ENCODE data around the gene SLIT3. TPM values are rescaled to one million over a fixed set of nuclear protein-coding genes. Genes with fewer than 3 reads are reported as not detected.

SLIT3 gene
- total RNA-seq, 1 experiment from 2014 or later: 0.10 TPM

GRCh38 chr5:169153405-169153804 is 147.5 kb downstream of the SLIT3 start:
- intact Hi-C loops (cut with micrococcal nuclease): loop anchor here (10.0 kb wide), 1 partner anchor 169 kb away; no protein-coding TSS in a partner anchor
- Histone ChIP-seq H3K79me2 (ENCODE audit: insufficient read depth, low read length) (no peaks in the 10 kb centered on the region), H3K4me3 (replicated peaks in 1 of 2; ENCODE audit: low read depth in 1 of 2, low read length in 2 of 2) (no peak overlapping the region), H3K4me2 (ENCODE audit: low read length) (no peak overlapping the region), H3K27ac (ENCODE audit: low read depth, low read length) (no peak overlapping the region), H3K9ac (ENCODE audit: low read length) (no peak overlapping the region), H3K36me3 (ENCODE audit: control insufficient read depth in 1 of 2, insufficient read depth in 2 of 2, low read length in 2 of 2) (no peaks in the 10 kb centered on the region), H3K9me3 (ENCODE audit: control insufficient read depth in 1 of 2, insufficient read depth in 1 of 2, low read depth in 1 of 2, low read length in 2 of 2) (no peaks in the 10 kb centered on the region), H3K9me2 (ENCODE audit: insufficient read depth) (no peaks in the 10 kb centered on the region), H2AFZ (ENCODE audit: low read depth, low read length, poor library complexity, severe bottlenecking) (no peak overlapping the region), H3K27me3 (ENCODE audit: insufficient read depth, low read length) (peaks cover 36% of the 10 kb centered on the region), H4K20me1 (ENCODE audit: insufficient read depth) (no peaks in the 10 kb centered on the region), H3K4me1 (ENCODE audit: control insufficient read depth in 1 of 2, insufficient read depth in 2 of 2, low read length in 2 of 2) (no peaks in the 10 kb centered on the region)
- ATAC-seq (no peak), DNase-seq (ENCODE audit: low read depth, low spot score) (no peak)
- BruUV-seq (replicated peaks): no TSS peak
- ChIA-PET RAD21 (ENCODE audit: low non-redundant PET in 1 of 2, low total read pairs in 2 of 2, uncharacterized antibody in 2 of 2, unreplicated experiment in 2 of 2) (no interaction called here), POLR2A (no interaction called here), CTCF (no interaction called here)
- no peak for TF ChIP-seq SP1 (IDR thresholded peaks at IDR 0.05; ENCODE audit: low read depth)

DNA sequence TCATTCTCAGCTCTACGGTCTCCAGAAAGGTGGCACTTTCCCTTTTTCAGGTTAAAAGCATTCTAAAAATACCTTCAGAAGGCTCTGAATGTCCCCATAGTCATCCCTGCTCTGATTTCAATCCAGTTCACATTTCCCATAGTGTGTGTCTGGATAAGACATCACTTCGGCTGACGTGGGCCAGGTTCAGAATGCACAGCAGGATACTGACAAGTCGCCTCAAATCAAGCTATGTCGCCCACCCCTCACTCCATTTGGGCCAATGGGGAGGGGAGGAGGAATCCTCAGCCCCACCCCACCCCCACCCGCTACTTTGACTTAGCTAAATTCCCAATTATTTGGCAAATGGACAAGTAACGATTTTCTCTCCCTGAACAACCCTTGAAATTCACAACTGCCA is 148.0 kb downstream of the SLIT3 start:
- no peak for DNase-seq (ENCODE audit: low read depth, low spot score)
- RAD21 ChIA-PET (ENCODE audit: low non-redundant PET in 1 of 2, low total read pairs in 2 of 2, uncharacterized antibody in 2 of 2, unreplicated experiment in 2 of 2): no interaction called here
- no peaks in the 10 kb centered on the region for H3K4me1 ChIP-seq (ENCODE audit: control insufficient read depth in 1 of 2, insufficient read depth in 2 of 2, low read length in 2 of 2)
- no peak overlapping the region for H3K9ac ChIP-seq (ENCODE audit: low read length)
- POLR2A ChIA-PET: no interaction called here
- no peak overlapping the region for H3K4me2 ChIP-seq (ENCODE audit: low read length)
- CTCF ChIA-PET: no interaction called here
- no peaks in the 10 kb centered on the region for H3K9me2 ChIP-seq (ENCODE audit: insufficient read depth)
- H3K27me3 ChIP-seq (ENCODE audit: insufficient read depth, low read length): peaks cover 36% of the 10 kb centered on the region
- no peak for TF ChIP-seq TCF7L2 (IDR thresholded peaks at IDR 0.05; ENCODE audit: borderline replicate concordance, extremely low read depth, insufficient read depth, insufficient read length)
- no peak for TF ChIP-seq CTCF (IDR thresholded peaks at IDR 0.05 in 2 of 3, conservative IDR thresholded peaks at IDR 0.05 in 1 of 3; ENCODE audit: borderline replicate concordance in 1 of 3, insufficient read depth in 1 of 3, low read depth in 2 of 3, low read length in 2 of 3)
- TF ChIP-seq YY1 (IDR thresholded peaks at IDR 0.05; ENCODE audit: extremely low read depth, insufficient replicate concordance, low read depth, low read length): no peak
- TF ChIP-seq POLR2AphosphoS5 (IDR thresholded peaks at IDR 0.05; ENCODE audit: low read depth, low read length): no peak
- TF ChIP-seq SP1 (IDR thresholded peaks at IDR 0.05; ENCODE audit: low read depth): no peak
- H3K79me2 ChIP-seq (ENCODE audit: insufficient read depth, low read length): no peaks in the 10 kb centered on the region
- intact Hi-C loops (cut with micrococcal nuclease): loop anchor here (10.0 kb wide), 1 partner anchor 168 kb away; no protein-coding TSS in a partner anchor
- H3K4me3 ChIP-seq (replicated peaks in 1 of 2; ENCODE audit: low read depth in 1 of 2, low read length in 2 of 2): no peak overlapping the region
- BruUV-seq (replicated peaks): no TSS peak
- no peaks in the 10 kb centered on the region for H3K9me3 ChIP-seq (ENCODE audit: control insufficient read depth in 1 of 2, insufficient read depth in 1 of 2, low read depth in 1 of 2, low read length in 2 of 2)
- ATAC-seq: no peak
- H3K36me3 ChIP-seq (ENCODE audit: control insufficient read depth in 1 of 2, insufficient read depth in 2 of 2, low read length in 2 of 2): no peaks in the 10 kb centered on the region
- no peak overlapping the region for H3K27ac ChIP-seq (ENCODE audit: low read depth, low read length)
- H4K20me1 ChIP-seq (ENCODE audit: insufficient read depth): no peaks in the 10 kb centered on the region
- no peak overlapping the region for H2AFZ ChIP-seq (ENCODE audit: low read depth, low read length, poor library complexity, severe bottlenecking)

Data from HCT116 (cell line).